WTC11 (cell line): ENCODE data around the gene CLDN34.

Experiments
- CBFB ChIP-seq: sonication (generic); formaldehyde crosslinking; IDR thresholded peaks from 2 replicates; pipeline ENCODE4 v1.8.1; 2022; ENCODE audit warnings: mild to moderate bottlenecking, low read depth, missing genetic modification reagents
- CREB1 ChIP-seq: sonication (generic); formaldehyde crosslinking; IDR thresholded peaks from 2 replicates; pipeline ENCODE4 v1.8.0; 2023; ENCODE audit warnings: mild to moderate bottlenecking, missing genetic modification reagents
- MAX ChIP-seq: sonication (generic); formaldehyde crosslinking; IDR thresholded peaks from 2 replicates; pipeline ENCODE4 v1.8.0; 2022; ENCODE audit warnings: mild to moderate bottlenecking, missing genetic modification reagents
- TEAD1 ChIP-seq: sonication (generic); formaldehyde crosslinking; IDR thresholded peaks from 2 replicates; pipeline ENCODE4 v1.8.0; 2022; ENCODE audit warnings: mild to moderate bottlenecking, missing genetic modification reagents
- TF ChIP-seq, protein P1 (sequence below): fragments of 200-600 bp; IDR thresholded peaks from 2 replicates; pipeline ENCODE4 v1.8.0; 2022; ENCODE audit warnings: antibody characterized with exemption

- no peak for TF ChIP-seq CBFB (CRISPR knock-in tag)
- no peak for TF ChIP-seq TEAD1
- no peak for TF ChIP-seq CREB1 (CRISPR knock-in tag)
- TF ChIP-seq, protein P1, sequence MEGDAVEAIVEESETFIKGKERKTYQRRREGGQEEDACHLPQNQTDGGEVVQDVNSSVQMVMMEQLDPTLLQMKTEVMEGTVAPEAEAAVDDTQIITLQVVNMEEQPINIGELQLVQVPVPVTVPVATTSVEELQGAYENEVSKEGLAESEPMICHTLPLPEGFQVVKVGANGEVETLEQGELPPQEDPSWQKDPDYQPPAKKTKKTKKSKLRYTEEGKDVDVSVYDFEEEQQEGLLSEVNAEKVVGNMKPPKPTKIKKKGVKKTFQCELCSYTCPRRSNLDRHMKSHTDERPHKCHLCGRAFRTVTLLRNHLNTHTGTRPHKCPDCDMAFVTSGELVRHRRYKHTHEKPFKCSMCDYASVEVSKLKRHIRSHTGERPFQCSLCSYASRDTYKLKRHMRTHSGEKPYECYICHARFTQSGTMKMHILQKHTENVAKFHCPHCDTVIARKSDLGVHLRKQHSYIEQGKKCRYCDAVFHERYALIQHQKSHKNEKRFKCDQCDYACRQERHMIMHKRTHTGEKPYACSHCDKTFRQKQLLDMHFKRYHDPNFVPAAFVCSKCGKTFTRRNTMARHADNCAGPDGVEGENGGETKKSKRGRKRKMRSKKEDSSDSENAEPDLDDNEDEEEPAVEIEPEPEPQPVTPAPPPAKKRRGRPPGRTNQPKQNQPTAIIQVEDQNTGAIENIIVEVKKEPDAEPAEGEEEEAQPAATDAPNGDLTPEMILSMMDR = no peak
- TF ChIP-seq MAX = no peak
These were observed 48.8 kb downstream of the CLDN34 start for GRCh38 chrX:10015723-10016518.
